Endodermal cell (in vitro differentiated cells): Measurements from ENCODE around the gene FGF13. TPM values are rescaled to one million over a fixed set of nuclear protein-coding genes. Genes with fewer than 3 reads are reported as not detected.

Source experiments
- DNase-seq: peaks from one replicate; pipeline ENCODE4 v3.0.0-alpha.2; 2017
- H3K27ac ChIP-seq: 2 replicates; pipeline ENCODE4 v1.5.1; 2013; ENCODE audit warnings: mild to moderate bottlenecking, low read depth, low read length, moderate library complexity
- H3K27me3 ChIP-seq: 2 replicates; pipeline ENCODE4 v1.6.1; 2013; ENCODE audit warnings: mild to moderate bottlenecking, low read length, moderate library complexity; ENCODE audit not compliant: insufficient read depth, control insufficient read depth, poor library complexity, severe bottlenecking
- H3K36me3 ChIP-seq: 2 replicates; pipeline ENCODE4 v1.7.0; 2013; ENCODE audit warnings: mild to moderate bottlenecking, low read length, moderate library complexity; ENCODE audit not compliant: control insufficient read depth, insufficient read depth
- H3K4me1 ChIP-seq: one replicate; pipeline ENCODE4 v1.7.0; 2013; ENCODE audit warnings: low read length; ENCODE audit not compliant: control insufficient read depth, insufficient read depth
- H3K4me3 ChIP-seq: 2 replicates; pipeline ENCODE4 v1.5.1; 2013; ENCODE audit warnings: mild to moderate bottlenecking, low read length, moderate library complexity
- H3K9ac ChIP-seq: 2 replicates; pipeline ENCODE4 v1.6.1; 2013; ENCODE audit warnings: mild to moderate bottlenecking, low read length, moderate library complexity; ENCODE audit not compliant: poor library complexity, severe bottlenecking; ENCODE audit errors: extremely low read depth
- H3K9me3 ChIP-seq: 2 replicates; pipeline ENCODE4 v1.6.1; 2013; ENCODE audit warnings: mild to moderate bottlenecking, low read length, moderate library complexity; ENCODE audit not compliant: control insufficient read depth
- H3K27ac Mint-ChIP-seq: 2 replicates; pipeline ENCODE4 v1.8.0; 2020; ENCODE audit warnings: mixed read lengths
- H3K27me3 Mint-ChIP-seq: 2 replicates; pipeline ENCODE4 v1.8.0; 2021; ENCODE audit warnings: mild to moderate bottlenecking, mixed read lengths; ENCODE audit not compliant: insufficient read depth
- H3K36me3 Mint-ChIP-seq: 2 replicates; pipeline ENCODE4 v1.8.0; 2020; ENCODE audit warnings: low read depth, mixed read lengths
- H3K4me1 Mint-ChIP-seq: 2 replicates; pipeline ENCODE4 v1.8.0; 2020; ENCODE audit warnings: mixed read lengths
- H3K4me3 Mint-ChIP-seq: 2 replicates; pipeline ENCODE4 v1.8.0; 2020; ENCODE audit warnings: mild to moderate bottlenecking, moderate library complexity, mixed read lengths
- H3K9me3 Mint-ChIP-seq: 2 replicates; pipeline ENCODE4 v1.8.0; 2020; ENCODE audit warnings: mild to moderate bottlenecking, mixed read lengths
- CTCF ChIP-seq: fragments of 200-600 bp; sonication (generic); conservative IDR thresholded peaks from 2 replicates; pipeline ENCODE4 v1.5.0; 2021; ENCODE audit warnings: antibody characterized with exemption, mild to moderate bottlenecking
- WGBS, 2 experiments: methylation state at CpG; one replicate each; pipeline versions ENCODE4 v1.1.5 to v1.1.7; 2013; ENCODE audit warnings: missing lambda C conversion rate in 2 of 2, mixed read lengths in 1 of 2; ENCODE audit not compliant: insufficient coverage in 1 of 2, insufficient read length in 1 of 2; 5-methylcytosine and 5-hydroxymethylcytosine counted together
- total RNA-seq, 2 donors: library from RNA; stranded (reverse); fragmentation: NEBNext Ultra II Directional in 1 of 2; extraction: Animal tissue kit (Norgen Biotek cat#: 25700) in 1 of 2; gene quantifications; 2 replicates in 1 of 2; 3 replicates in 1 of 2; pipeline ENCODE4 v1.2.1, GENCODE V29; 2021

Gene FGF13
- total RNA-seq, 2 donors from 2014 or later, result 31.1 to 69.4 TPM

- Histone ChIP-seq H3K36me3 (peaks cover 55% of the 10 kb centered on the region), H3K4me3 (no peak overlapping the region), H3K27me3 (no peaks in the 10 kb centered on the region), H3K9ac (no peak overlapping the region), H3K4me1 (no peaks in the 10 kb centered on the region), H3K27ac (no peak overlapping the region), H3K9me3 (no peaks in the 10 kb centered on the region)
- TF ChIP-seq CTCF, result no peak
- Mint-ChIP-seq H3K9me3 (no peaks in the 10 kb centered on the region), H3K4me1 (peaks cover 8% of the 10 kb centered on the region), H3K27me3 (no peaks in the 10 kb centered on the region), H3K36me3 (peaks cover 58% of the 10 kb centered on the region), H3K27ac (no peak overlapping the region), H3K4me3 (no peak overlapping the region)
- DNase-seq, result no peak
- 98% methylated on average over 4 of the region's 4 CpGs; no CpG with 5 or more reads in 1 of the 2 experiments for WGBS, 2 experiments
Measured at GRCh38 chrX:138704596-138704995, 6.9 kb downstream of the FGF13 start.

GRCh38 chrX:138704101-138704500 lies 7.4 kb downstream of the FGF13 start:
- no peaks in the 10 kb centered on the region for H3K27me3 Mint-ChIP-seq
- no peak overlapping the region for H3K9ac ChIP-seq
- no peak overlapping the region for H3K4me3 Mint-ChIP-seq
- H3K27ac Mint-ChIP-seq, result no peak overlapping the region
- H3K27ac ChIP-seq, result no peak overlapping the region
- no peak for TF ChIP-seq CTCF
- 92% methylated on average over 3 of the region's 3 CpGs; no CpG with 5 or more reads in 1 of the 2 experiments for WGBS, 2 experiments
- H3K9me3 Mint-ChIP-seq, result no peaks in the 10 kb centered on the region
- no peak for DNase-seq
- H3K4me1 ChIP-seq, result no peaks in the 10 kb centered on the region
- H3K4me1 Mint-ChIP-seq, result peaks cover 6% of the 10 kb centered on the region
- H3K36me3 Mint-ChIP-seq, result peaks cover 58% of the 10 kb centered on the region
- no peaks in the 10 kb centered on the region for H3K27me3 ChIP-seq
- peaks cover 55% of the 10 kb centered on the region for H3K36me3 ChIP-seq
- H3K9me3 ChIP-seq, result no peaks in the 10 kb centered on the region
- H3K4me3 ChIP-seq, result no peak overlapping the region

- Histone ChIP-seq H3K36me3 (peaks cover 16% of the 10 kb centered on the region), H3K4me3 (no peak overlapping the region), H3K27me3 (no peaks in the 10 kb centered on the region), H3K9ac (no peak overlapping the region), H3K27ac (no peak overlapping the region), H3K4me1 (no peaks in the 10 kb centered on the region), H3K9me3 (no peaks in the 10 kb centered on the region)
- no peak for DNase-seq
- Mint-ChIP-seq H3K27me3 (no peaks in the 10 kb centered on the region), H3K4me3 (no peak overlapping the region), H3K36me3 (peaks cover 5% of the 10 kb centered on the region), H3K4me1 (peaks cover 9% of the 10 kb centered on the region), H3K27ac (no peak overlapping the region), H3K9me3 (no peaks in the 10 kb centered on the region)
- no peak for TF ChIP-seq CTCF
- no CpG with 5 or more reads among the region's 1 CpG for WGBS, 2 experiments
Measured at GRCh38 chrX:138692591-138692990, 18.9 kb downstream of the FGF13 start.
